GM12873 (cell line): Measurements from ENCODE around the gene SENP2.

Experiments
- CTCF ChIP-seq: IDR thresholded peaks from 2 replicates; pipeline ENCODE4 v1.5.1; 2012; ENCODE audit warnings: low read depth, mild to moderate bottlenecking, moderate library complexity, low read length, control low read depth; ENCODE audit not compliant: insufficient read depth; ENCODE audit errors: missing control alignments

The SENP2 gene

GRCh38 chr3:185639632-185640206 is 53.6 kb downstream of the SENP2 start:
- TF ChIP-seq CTCF: no peak

- no peak for TF ChIP-seq CTCF
Measured at GRCh38 chr3:185640308-185640707, 54.2 kb downstream of the SENP2 start.

- TF ChIP-seq CTCF: no peak
Measured at GRCh38 chr3:185645596-185646381, 59.7 kb downstream of the SENP2 start.

GRCh38 chr3:185646382-185647133 is 60.5 kb downstream of the SENP2 start:
- no peak for TF ChIP-seq CTCF

GRCh38 chr3:185647134-185647879 is 61.2 kb downstream of the SENP2 start:
- TF ChIP-seq CTCF: no peak

- no peak for TF ChIP-seq CTCF
Measured at GRCh38 chr3:185647880-185648210, 61.8 kb downstream of the SENP2 start.

GRCh38 chr3:185648396-185648795 is 62.3 kb downstream of the SENP2 start:
- TF ChIP-seq CTCF: no peak
